Coronary artery (tissue), 2 donors: ENCODE measurements around the gene MYO7B.

Experiments
- DNase-seq: peaks from one replicate; pipeline ENCODE4 v3.0.0-alpha.2; 2017; ENCODE audit warnings: low spot score
- H3K27ac ChIP-seq, 2 donors: fragments of 200-600 bp; sonication (generic); one replicate each; pipeline ENCODE4 v1.5.1; 2016 to 2019
- H3K4me3 ChIP-seq: fragments of 200-600 bp; sonication (generic); 2 replicates; pipeline ENCODE4 v1.5.1; 2016; ENCODE audit warnings: mild to moderate bottlenecking, moderate library complexity
- CTCF ChIP-seq: fragments of 200-600 bp; sonication (generic); IDR thresholded peaks from one replicate; pipeline ENCODE4 v1.5.1; 2019; ENCODE audit warnings: antibody characterized with exemption

Gene MYO7B

GRCh38 chr2:127683056-127683455 lies 147.6 kb downstream of the MYO7B start:
- H3K27ac ChIP-seq, result peak overlapping the region; percentile 59 to 70
- H3K4me3 ChIP-seq, result no peak overlapping the region

GRCh38 chr2:127683757-127684156 lies 148.3 kb downstream of the MYO7B start:
- no peak for TF ChIP-seq CTCF
- H3K4me3 ChIP-seq, result no peak overlapping the region
- DNase-seq, result no peak
- H3K27ac ChIP-seq, result peak overlapping the region; percentile 59 to 70

More at GRCh38 chr2:127683056-127683455, 147.6 kb downstream of the MYO7B start:
- TF ChIP-seq CTCF, result no peak
- no peak for DNase-seq

GRCh38 chr2:127685410-127686080 lies 150.1 kb downstream of the MYO7B start:
- TF ChIP-seq CTCF, result no peak
- no peak for DNase-seq
- Histone ChIP-seq H3K4me3 (no peak overlapping the region), H3K27ac (no peak overlapping the region)
